Gastrocnemius medialis (tissue), 4 donors: ENCODE results near the gene BPIFB1. TPM values are rescaled to one million over a fixed set of nuclear protein-coding genes. Genes with fewer than 3 reads are reported as not detected.

ENCODE experiments used
- ATAC-seq, 2 donors: fragments of 150-250 bp; one replicate each; pipeline ENCODE4 v1.9.1; 2016
- DNase-seq, 2 donors: peaks; one replicate each; pipeline ENCODE4 v3.0.0-alpha.2; 2019
- H3K27ac ChIP-seq, 4 donors: fragments of 200-600 bp; sonication (generic); 1 replicate in 1 of 4; 2 replicates in 3 of 4; pipeline ENCODE4 v1.5.1; 2016 to 2018; ENCODE audit warnings: mild to moderate bottlenecking in 2 of 4, moderate library complexity in 1 of 4
- H3K27me3 ChIP-seq, 3 donors: fragments of 200-600 bp; sonication (generic) in 2 of 3; 1 replicate in 1 of 3; 2 replicates in 2 of 3; pipeline versions ENCODE4 v1.5.1 to v1.6.0; 2016 to 2019; ENCODE audit warnings: mild to moderate bottlenecking in 1 of 3, moderate library complexity in 1 of 3
- H3K36me3 ChIP-seq, 2 donors: fragments of 200-600 bp; sonication (generic) in 1 of 2; one replicate each; pipeline ENCODE4 v1.5.1; 2017 to 2018
- H3K4me1 ChIP-seq, 2 donors: fragments of 200-600 bp; sonication (generic) in 1 of 2; one replicate each; pipeline ENCODE4 v1.5.1; 2016 to 2017; ENCODE audit warnings: mild to moderate bottlenecking in 2 of 2
- H3K4me3 ChIP-seq, 4 donors: fragments of 200-600 bp; sonication (generic) in 3 of 4; 1 replicate in 1 of 4; 2 replicates in 3 of 4; pipeline ENCODE4 v1.5.1; 2016 to 2019; ENCODE audit warnings: mild to moderate bottlenecking in 2 of 4
- H3K9me3 ChIP-seq, 3 donors: fragments of 200-600 bp; sonication (generic) in 2 of 3; 1 replicate in 1 of 3; 2 replicates in 2 of 3; pipeline ENCODE4 v1.5.1; 2016 to 2019
- POLR2A ChIP-seq, 2 donors: fragments of 450-650 bp; IDR thresholded peaks; one replicate each; pipeline ENCODE4 v1.6.1; 2017; ENCODE audit warnings: antibody characterized with exemption in 2 of 2, mild to moderate bottlenecking in 2 of 2, moderate library complexity in 2 of 2
- in situ Hi-C, 4 donors: fragments of 200-750 bp; cut with MboI; loops; one replicate each; pipeline versions ENCODE4 v1.15.0 to v1.8.0; 2017; ENCODE audit warnings: low sequenced_read_pairs in 4 of 4
- intact Hi-C: fragments of 100-400 bp; cut with DNase I; formaldehyde crosslinking; loops from one replicate; pipeline ENCODE4 v1.15.1; 2023; ENCODE audit warnings: low total_unique reads
- total RNA-seq, 4 donors: library from RNA; depleted of rRNA; stranded (reverse); fragments of >200 nt; gene quantifications; one replicate each; pipeline versions ENCODE4 v1.1.0 to v1.2.3, GENCODE V29; 2016
- TF ChIP-seq, protein P1 (sequence below), 5 experiments: fragments of 450-650 bp in 3 of 5; fragments of 200-600 bp in 2 of 5; sonication (generic) in 2 of 5; IDR thresholded peaks in 4 of 5; conservative IDR thresholded peaks in 1 of 5; 1 replicate in 4 of 5; 2 replicates in 1 of 5; pipeline ENCODE4 v1.5.1; 2016 to 2019; ENCODE audit warnings: antibody characterized with exemption in 5 of 5, mild to moderate bottlenecking in 3 of 5, moderate library complexity in 3 of 5

Gene BPIFB1
- total RNA-seq, 4 donors from 2014 or later = not detected

GRCh38 chr20:33237989-33238388 lies 45.0 kb upstream of the BPIFB1 start:
- H3K4me3 ChIP-seq = no peak overlapping the region
- DNase-seq (no peak), ATAC-seq (no peak)
- no peaks in the 10 kb centered on the region for H3K4me1 ChIP-seq
- no peak for TF ChIP-seq POLR2A (IDR thresholded peaks at IDR 0.05)
- TF ChIP-seq, protein P1, sequence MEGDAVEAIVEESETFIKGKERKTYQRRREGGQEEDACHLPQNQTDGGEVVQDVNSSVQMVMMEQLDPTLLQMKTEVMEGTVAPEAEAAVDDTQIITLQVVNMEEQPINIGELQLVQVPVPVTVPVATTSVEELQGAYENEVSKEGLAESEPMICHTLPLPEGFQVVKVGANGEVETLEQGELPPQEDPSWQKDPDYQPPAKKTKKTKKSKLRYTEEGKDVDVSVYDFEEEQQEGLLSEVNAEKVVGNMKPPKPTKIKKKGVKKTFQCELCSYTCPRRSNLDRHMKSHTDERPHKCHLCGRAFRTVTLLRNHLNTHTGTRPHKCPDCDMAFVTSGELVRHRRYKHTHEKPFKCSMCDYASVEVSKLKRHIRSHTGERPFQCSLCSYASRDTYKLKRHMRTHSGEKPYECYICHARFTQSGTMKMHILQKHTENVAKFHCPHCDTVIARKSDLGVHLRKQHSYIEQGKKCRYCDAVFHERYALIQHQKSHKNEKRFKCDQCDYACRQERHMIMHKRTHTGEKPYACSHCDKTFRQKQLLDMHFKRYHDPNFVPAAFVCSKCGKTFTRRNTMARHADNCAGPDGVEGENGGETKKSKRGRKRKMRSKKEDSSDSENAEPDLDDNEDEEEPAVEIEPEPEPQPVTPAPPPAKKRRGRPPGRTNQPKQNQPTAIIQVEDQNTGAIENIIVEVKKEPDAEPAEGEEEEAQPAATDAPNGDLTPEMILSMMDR (IDR thresholded peaks at IDR 0.05 in 4 of 5, conservative IDR thresholded peaks at IDR 0.05 in 1 of 5) = no peak
- no peaks in the 10 kb centered on the region for H3K9me3 ChIP-seq
- H3K27me3 ChIP-seq = peaks cover 0 to 15% (median 6%) of the 10 kb centered on the region in 3 donors
- H3K27ac ChIP-seq = no peak overlapping the region
- in situ Hi-C loops = no loop called here
- H3K36me3 ChIP-seq = no peaks in the 10 kb centered on the region
- intact Hi-C loops = no loop called here

DNA sequence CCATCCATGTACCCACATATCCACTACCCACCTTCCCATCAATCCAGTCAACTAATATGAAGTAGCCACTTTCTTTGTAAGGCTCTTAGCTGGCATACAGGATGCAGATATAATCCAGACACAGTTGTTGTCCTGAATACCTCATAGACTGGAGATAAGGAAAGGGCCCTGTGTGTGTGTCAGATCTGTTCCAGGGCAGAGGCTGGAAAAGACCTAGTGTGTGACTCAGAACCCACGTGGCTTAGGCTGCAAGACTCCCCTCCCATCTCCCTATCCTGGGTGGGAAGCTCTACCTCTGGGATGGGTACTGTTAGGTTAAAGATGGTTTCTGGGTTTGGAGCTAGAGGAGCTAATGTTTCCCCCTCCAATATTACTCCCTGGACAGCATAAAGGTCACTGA lies 43.6 kb upstream of the BPIFB1 start:
- in situ Hi-C loops (no loop called here), intact Hi-C loops (no loop called here)
- no peaks in the 10 kb centered on the region for H3K36me3 ChIP-seq
- H3K27ac ChIP-seq = no peak overlapping the region
- H3K9me3 ChIP-seq = no peaks in the 10 kb centered on the region
- no peak for DNase-seq
- no peak overlapping the region for H3K4me3 ChIP-seq
- peaks cover 0 to 15% (median 1%) of the 10 kb centered on the region in 3 donors for H3K27me3 ChIP-seq
- ATAC-seq = no peak
- H3K4me1 ChIP-seq = no peaks in the 10 kb centered on the region
- TF ChIP-seq, protein P1 (IDR thresholded peaks at IDR 0.05 in 4 of 5, conservative IDR thresholded peaks at IDR 0.05 in 1 of 5) = no peak
- TF ChIP-seq POLR2A (IDR thresholded peaks at IDR 0.05) = no peak

DNA sequence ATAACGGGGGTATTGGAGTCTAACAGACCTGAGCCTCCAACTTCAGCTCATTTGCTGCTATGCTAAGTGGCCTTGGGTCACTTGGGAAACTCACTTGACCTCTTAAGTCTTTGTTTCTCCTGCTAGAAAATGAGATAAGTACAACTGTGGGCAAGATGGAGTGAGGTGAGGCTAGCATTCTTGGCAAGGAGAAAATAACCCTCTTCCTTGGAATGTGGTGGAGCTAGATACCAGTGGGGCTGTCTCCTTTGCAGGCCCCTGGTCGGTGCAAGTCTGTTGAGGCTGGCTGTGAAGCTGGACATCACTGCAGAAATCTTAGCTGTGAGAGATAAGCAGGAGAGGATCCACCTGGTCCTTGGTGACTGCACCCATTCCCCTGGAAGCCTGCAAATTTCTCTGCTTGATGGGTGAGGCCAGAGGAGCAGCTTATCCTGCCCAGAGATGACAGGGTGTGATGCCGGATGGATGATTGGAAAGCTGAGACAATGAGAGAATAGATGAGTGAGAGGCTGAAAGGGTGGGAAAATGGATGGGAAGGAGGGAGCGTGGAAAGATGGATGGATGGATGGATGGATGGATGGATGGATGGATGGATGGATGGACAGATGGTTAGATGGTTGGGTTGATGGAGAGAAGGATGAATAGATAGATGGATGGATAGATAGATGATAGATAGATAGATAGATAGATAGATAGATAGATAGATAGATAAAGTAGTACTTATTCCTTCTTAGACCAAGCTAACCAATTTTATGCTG lies 42.9 kb upstream of the BPIFB1 start:
- DNase-seq (no peak), ATAC-seq (no peak)
- in situ Hi-C loops (no loop called here), intact Hi-C loops (no loop called here)
- Histone ChIP-seq H3K27me3 (peaks cover 0 to 13% (median 0%) of the 10 kb centered on the region in 3 donors), H3K4me1 (no peaks in the 10 kb centered on the region), H3K9me3 (no peaks in the 10 kb centered on the region), H3K4me3 (no peak overlapping the region), H3K36me3 (no peaks in the 10 kb centered on the region), H3K27ac (no peak overlapping the region)
- TF ChIP-seq, protein P1 (IDR thresholded peaks at IDR 0.05 in 4 of 5, conservative IDR thresholded peaks at IDR 0.05 in 1 of 5) = no peak
- TF ChIP-seq POLR2A (IDR thresholded peaks at IDR 0.05) = no peak

GRCh38 chr20:33240923-33241322 lies 42.1 kb upstream of the BPIFB1 start:
- Histone ChIP-seq H3K27me3 (peaks cover 0 to 6% (median 0%) of the 10 kb centered on the region in 3 donors), H3K4me3 (no peak overlapping the region)
- intact Hi-C loops = no loop called here

More at GRCh38 chr20:33240923-33241322, 42.1 kb upstream of the BPIFB1 start:
- ATAC-seq (no peak), DNase-seq (no peak)
- Histone ChIP-seq H3K27ac (no peak overlapping the region), H3K9me3 (no peaks in the 10 kb centered on the region), H3K4me1 (no peaks in the 10 kb centered on the region), H3K36me3 (no peaks in the 10 kb centered on the region)
- in situ Hi-C loops = no loop called here
- no peak for TF ChIP-seq POLR2A (IDR thresholded peaks at IDR 0.05)
- TF ChIP-seq, protein P1 (IDR thresholded peaks at IDR 0.05 in 4 of 5, conservative IDR thresholded peaks at IDR 0.05 in 1 of 5) = no peak
